GM19372 (cell line): ENCODE data around the gene WNT7B.

Source experiments
- ATAC-seq: cut with Tn5 transposase; IDR thresholded peaks from one replicate; pipeline ENCODE4 v1.9.1; 2021; ENCODE audit warnings: mild to moderate bottlenecking, low read depth, moderate library complexity; ENCODE audit not compliant: unreplicated experiment

WNT7B gene

DNA sequence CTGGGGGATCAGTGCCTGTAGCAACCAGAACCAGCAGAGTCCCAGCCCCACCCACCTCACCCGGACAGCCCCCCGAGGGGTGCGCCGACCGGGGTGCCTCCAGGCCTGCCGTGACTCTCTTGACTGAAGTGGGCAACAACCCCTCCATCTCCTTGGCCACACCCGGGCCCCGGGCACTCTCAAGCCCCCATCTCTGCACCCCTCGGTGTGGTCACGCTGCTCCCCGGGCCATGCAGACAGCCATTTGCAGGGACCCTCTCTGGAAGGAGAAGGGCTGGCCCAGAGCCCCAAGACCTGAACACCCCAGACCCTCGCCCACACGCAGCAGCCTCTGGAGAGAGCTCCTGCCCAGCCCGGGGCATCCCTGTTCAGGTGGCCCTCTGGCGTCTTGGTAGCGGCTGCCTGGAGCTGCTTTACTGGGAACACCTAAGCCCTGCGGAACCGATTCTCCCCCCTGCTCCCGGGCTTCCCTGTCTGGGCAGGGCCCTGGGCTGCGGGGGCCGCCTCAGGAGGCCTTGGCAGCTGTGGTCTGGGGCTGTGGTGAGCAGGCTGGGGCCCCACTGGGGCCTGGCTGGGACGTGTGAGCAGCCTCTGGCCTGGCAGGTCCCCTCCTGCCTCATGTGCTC lies 84.9 kb downstream of the WNT7B start:
- no peak for ATAC-seq

DNA sequence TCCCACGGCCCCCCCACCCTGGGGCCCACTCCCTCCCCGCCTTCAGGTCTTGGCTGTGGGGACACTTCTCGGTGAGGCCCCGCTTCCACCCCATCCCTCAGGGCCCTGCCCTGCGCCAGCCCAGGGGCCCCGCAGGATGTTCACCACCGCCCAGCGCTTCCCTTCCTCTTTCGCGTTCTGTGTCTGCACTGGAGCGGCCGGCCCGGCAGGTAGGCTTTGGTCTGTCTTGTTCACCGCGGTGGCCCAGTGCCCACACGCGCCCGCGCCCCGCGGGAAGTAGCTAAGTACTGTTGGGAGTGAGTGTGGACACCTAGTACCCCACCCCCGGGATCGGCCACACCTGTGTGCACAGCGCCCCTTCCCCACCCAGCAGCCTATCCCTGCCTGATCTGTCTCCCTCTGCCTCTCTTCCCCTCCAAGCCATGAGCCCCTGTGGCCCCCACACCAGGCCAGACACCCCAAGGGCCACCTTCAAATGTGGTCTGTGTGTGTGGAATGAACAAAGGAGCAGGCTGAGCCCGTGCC lies 85.4 kb downstream of the WNT7B start:
- no peak for ATAC-seq

DNA sequence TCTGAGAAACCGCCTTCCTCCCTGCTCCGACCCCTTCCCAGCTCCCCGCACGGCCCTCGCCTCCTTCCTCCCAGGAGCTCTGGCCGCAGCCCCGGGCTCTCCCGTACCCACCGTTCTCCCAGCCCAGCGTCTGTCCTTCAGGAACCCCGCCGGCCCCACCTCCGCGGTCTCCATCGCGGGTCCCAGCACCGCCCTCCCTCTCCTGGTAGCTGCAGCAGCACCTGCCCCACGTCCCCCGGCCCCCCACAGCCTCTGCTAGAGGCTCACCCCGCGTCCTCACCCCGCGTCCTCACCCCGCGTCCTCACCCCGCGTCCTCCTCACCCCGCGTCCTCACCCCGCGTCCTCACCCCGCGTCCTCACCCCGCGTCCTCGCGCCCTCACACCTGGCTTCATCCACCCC lies 85.9 kb downstream of the WNT7B start:
- no peak for ATAC-seq

DNA sequence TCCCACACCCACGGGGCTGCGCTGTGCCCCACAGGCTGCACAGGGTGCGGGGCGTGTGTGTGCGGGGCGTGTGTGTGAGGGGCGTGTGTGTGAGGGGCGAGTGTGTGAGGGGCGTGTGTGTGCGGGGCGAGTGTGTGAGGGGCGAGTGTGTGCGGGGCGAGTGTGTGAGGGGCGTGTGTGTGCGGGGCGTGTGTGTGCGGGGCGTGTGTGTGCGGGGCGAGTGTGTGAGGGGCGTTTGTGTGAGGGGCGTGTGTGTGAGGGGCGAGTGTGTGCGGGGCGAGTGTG lies 86.7 kb downstream of the WNT7B start:
- ATAC-seq: no peak

DNA sequence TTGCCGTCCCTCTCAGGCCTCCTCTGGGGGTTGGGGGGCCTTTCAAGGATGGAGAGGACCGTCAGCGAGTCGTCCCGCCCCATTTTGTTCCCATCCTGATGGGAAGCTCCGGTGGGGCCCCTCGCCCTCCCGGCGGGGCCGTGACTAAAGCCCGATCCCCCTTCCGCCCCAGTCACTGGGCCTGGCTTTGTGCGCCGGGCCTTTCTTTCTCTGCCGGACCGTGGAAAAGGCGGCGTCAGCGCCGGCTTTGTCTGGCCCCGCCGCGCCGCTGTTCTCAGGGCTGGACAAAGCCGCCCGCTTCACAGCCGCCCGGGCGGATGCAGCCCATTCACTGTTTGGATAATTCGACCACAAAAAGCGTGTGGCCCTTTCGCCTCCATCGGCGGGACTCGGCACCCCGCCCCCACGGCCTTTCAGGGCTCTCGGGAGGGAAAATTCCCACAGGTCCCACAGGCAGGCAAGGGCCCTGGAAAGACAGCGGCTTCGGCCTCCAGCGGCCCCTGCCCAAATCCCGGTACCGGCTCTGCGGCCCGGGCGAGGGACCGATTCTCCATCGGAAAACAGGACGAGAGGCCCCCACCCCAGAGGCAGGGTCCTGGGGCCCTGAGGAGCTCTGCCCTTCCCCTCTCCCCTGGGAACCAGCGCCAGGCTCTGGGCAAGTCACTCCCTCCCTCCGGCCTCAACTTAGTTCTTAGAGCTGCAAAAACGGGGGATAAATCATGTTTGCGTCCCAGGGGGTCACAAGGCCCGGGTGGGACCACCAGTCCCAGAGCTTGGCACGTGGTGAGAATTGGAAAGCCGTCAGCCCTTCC lies 87.2 kb downstream of the WNT7B start:
- ATAC-seq: no peak

DNA sequence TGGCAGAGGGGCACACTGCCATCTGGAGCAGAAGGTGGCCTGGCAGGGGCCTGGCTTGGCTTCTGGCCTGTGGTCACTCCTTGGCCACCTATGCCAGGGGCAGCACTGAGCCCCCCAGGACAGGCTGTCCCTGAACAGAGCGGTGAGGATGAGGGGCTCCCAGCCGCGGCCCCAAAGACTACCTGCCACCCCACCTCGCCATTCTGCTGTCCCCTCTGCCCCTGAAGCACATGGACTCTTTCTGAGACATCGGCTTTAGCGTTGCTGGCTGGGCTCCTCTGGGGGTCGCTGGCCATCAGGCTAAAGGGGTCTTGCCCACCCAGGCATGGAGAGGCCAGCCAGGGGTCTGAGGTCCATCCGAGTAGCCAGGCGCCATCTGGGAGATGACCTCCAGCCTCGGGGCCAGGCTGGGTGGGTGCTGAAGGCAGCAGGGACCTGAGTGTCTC lies 87.8 kb downstream of the WNT7B start:
- ATAC-seq: no peak

DNA sequence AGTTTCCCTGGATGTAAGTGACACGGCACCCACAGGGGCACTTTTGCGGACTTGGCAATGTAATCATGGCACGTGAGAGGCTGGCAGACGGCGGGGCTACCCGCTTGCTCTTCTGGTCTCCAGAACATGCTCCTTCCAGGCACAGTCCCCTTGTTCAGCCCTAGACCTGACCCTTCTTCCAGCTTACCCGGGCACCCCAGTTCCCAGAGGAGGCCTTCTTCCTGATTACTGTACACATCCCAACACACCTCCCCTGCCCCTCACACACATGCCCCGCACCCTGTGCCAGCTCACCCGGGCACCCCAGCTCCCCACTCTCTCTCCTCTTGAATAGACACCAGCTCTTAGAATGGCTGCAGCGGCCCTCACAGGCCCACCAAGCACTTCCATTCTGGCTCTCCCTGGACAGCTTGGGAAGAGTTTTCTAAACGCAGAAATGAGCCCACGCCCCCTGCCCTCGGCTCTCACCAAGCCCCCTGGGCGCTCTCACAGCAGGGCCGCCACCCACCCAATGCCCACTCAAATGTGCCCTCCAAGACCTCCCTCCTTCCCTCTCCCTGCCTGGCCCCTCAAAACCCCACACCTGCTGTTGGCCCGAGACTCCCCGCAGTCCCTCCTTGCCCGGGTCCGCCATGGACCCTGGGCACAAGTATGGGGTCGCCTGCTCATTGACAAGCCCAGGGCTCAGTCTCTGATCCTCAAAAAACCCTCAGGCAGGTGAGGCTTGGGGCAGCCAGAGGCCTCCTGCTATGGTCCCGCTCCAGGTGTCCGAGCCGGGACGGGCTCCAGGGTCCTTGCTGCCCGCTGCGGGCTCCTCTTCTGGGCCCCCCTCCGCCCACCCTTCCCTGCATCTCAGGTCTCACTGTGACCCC lies 88.5 kb downstream of the WNT7B start:
- no peak for ATAC-seq

DNA sequence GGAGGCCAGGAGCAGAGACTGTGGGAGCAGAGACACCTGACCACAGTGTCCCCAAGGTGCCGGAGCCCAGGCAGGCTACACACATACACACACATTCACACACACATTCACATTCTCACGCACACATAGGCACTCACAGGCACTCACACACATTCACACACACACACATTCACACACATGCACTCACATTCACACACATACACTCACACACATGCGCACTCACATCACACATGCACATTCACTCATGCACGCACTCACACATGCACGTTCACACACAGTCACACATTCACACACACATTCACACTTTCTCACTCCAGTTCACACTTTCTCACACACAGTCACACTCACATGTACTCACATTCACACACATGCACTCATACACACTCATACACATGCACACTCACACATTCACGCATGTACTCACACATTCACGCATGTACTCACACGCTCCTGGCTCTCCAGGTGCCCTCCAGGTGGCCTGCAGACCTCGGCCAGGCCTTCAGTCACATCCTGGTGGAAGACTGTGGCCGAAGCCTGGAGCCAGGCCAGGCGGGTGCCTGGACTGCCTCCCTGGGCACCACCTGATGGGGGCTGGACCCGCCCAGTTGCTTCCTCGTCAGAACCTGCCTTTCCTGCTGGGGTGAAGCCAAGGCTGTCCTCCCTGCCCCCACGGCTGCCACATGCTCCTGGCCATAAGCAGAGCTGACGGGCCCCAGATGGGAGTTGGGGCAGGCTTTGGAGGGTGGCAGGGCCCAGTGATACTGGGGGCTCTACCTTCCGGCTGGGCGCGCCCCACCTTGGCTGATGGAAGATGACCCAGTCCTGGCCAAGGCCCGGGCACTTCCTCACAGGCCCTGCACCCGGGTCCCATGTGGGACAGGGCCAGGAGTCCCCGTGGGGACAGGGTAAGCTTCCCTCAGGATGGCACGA lies 89.5 kb downstream of the WNT7B start:
- ATAC-seq: no peak

DNA sequence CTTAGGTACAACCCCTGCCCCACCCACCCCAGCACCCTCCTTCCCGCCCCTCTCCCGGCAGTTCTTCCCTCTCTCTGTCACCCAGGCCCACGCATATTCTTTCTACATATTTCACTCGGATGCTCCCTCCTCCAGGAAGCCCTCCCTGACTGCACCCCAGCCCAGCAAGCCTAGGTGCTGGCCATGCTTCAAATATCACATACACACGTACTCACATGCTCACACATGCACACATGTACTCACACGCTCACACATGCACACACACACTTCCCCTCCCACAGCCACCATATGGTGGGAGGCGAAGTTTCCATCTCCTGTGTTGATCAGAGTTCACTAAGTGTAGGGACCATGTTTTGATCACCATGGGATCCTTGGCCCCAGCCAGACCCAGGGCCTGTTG lies 90.4 kb downstream of the WNT7B start:
- ATAC-seq: no peak

DNA sequence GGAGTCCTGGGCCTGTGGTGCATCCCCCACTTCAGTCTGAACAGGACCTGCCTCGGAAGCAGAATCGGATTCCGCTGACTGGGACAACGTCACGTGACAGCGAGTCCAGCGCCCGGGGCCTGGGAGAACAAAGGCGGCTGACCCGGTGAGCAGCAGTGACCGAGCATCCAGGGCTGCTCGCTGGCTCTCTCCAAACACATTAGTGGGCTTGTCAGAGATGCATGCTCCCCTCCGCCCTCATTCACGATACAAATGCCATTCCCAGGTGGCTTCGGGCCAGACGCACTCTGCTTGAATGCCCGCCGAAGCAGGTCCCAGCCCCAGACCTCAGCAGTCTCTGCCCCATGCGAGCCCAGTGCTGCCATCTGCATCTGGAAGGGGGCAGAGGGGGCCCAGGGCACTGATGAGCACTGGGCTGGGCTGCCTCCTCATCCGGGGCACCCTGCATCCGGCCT lies 91.0 kb downstream of the WNT7B start:
- ATAC-seq: no peak

DNA sequence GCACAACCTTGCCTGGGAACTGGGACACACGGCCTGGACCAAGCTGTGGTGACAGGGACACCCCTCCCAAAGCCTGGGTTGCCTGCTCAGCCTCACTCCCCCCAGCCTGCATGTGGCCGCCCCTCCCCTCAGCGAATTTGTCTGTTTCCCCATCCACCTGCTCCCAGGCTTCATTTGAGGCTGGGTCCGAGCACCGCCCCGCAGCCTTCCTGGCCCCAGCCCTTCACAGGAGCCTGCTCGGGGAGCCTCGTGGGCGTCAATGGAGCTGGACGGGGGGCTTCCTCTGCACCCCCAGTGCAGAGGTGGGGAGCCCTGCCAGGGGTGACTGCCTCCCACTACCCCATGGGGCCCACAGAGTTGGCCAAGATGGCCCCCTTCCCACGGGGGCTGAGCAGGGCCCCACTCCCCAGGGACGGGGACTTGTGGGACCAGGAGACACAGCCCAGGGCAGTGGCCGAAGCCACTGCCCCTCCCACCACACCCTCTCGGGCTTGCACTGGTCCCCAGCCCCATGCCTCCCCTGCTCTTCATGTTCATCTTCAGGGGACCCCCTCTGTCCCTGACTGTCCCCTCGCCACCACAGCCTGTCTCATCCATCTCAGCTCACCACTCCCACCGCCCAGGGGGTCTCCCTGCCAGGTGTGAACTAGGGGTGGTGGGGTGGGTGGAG lies 91.7 kb downstream of the WNT7B start:
- no peak for ATAC-seq

DNA sequence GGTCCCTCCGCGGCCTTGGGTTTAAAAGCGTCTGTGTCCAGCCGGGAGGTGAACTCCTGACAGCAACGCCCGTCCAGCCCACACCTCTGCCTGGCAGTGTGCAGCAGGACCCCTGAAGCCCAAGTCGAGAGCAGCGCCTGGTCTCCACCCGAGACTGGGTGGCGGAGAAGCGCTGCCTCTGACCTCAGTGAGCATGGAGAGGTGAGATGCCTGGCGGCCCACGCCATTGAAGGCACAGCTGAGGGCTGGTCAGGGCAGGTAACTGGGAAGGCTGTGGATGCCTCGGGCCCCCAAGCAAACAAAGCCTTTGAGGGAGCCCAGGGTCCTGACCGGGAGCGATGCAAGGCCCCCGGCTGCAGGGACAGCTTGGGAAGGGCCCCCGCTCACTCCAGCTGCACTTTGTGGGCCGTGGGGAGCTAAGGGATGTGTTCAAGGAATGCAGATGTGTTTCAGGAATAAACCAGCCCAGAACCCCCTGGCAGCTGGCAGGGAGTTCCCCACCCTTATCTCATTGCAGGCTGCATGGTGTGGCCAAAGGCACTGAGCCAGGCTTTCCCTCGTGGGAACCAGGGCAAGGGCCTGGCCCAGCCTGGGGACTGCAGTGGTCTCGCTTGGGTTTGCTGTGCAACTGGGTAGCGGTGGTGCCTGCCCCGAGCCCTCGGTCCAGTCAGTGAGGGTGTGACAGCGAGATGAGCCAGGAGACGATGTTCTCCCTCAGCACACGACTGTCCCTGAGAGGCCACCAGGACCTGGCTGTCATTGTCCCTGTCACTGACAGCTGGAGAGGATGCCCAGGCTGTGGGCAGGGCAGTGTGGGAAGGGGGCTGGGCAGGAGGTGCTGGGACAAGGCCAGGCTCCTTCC lies 92.5 kb downstream of the WNT7B start:
- ATAC-seq: no peak

DNA sequence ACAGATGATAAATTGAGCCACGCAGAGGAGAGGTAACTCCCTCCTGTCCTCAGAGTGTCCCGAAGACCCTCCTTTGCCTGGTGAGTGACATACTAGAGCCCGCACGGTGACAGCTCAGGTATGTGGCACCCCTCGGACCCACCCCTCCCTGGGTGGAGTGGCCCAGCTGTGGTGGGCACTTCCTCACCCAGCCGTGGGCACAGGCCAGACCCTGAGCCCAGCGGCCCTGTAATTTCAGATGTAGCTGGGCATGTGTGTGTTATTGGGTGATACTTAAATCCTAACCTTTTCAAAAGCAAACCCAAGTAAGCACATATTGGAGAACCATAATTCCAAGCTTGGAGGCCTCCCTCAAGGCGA lies 93.2 kb downstream of the WNT7B start:
- ATAC-seq: no peak

DNA sequence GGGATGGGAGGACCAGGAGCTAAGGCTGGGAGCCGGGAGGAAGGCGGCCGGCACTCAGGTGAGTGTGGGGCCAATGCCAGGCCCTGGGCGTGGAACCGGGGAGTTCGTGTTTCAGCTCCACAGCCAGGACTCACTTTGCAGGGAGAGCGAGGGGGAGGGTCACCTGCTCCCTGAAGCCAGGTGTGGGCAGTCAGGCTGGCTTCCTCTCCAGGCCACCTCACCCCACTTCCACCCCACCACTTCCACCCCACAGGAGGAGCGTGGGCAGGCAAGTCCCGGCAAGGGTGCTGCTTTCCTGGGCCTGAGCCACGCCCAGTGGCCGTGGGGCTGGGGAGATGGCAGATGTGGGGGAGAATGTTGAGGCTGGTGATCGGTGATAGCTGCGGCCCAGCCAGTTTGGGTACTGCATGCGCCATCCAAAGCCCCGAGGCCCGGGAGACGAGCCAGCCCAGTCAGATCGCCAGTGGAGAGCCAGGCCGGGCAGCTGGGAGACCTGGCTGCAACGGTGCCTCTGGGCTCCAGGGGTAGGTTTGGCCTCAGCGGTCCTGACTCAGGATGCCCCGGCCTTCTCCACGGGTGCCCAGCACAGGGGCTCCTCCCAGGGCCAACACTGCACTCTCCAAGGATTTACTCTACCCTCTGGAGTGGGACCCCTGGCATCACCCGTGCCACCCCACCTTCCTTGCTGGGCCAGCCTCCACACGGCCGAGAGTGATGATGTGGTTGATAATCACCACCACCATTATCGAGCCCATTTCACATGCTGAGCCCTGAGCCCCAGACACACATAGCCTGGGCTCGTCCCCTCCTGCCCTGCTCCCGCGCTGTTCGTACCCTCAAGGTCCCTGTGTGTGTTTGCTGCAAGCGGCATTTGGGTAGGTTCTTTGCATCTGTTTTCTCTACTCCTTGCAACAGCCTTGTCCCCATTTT lies 93.8 kb downstream of the WNT7B start:
- ATAC-seq: no peak

DNA sequence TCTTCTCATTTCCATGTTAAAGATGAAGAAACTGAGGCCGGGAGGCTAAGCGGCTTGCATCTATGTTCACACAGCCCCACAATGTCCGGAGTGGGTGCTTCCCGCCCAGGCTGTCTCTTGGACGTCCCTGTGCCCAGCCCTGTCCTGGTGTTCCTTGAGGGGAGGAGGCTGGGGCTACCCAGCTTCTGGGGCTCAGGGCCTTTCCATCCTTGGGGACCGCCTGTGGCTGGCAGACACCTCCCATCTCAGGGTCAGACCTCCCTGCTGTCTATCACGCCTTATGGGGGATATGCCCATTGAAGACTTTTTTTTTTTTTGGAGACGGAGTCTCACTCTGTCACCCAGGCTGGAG lies 95.5 kb downstream of the WNT7B start:
- ATAC-seq: no peak

DNA sequence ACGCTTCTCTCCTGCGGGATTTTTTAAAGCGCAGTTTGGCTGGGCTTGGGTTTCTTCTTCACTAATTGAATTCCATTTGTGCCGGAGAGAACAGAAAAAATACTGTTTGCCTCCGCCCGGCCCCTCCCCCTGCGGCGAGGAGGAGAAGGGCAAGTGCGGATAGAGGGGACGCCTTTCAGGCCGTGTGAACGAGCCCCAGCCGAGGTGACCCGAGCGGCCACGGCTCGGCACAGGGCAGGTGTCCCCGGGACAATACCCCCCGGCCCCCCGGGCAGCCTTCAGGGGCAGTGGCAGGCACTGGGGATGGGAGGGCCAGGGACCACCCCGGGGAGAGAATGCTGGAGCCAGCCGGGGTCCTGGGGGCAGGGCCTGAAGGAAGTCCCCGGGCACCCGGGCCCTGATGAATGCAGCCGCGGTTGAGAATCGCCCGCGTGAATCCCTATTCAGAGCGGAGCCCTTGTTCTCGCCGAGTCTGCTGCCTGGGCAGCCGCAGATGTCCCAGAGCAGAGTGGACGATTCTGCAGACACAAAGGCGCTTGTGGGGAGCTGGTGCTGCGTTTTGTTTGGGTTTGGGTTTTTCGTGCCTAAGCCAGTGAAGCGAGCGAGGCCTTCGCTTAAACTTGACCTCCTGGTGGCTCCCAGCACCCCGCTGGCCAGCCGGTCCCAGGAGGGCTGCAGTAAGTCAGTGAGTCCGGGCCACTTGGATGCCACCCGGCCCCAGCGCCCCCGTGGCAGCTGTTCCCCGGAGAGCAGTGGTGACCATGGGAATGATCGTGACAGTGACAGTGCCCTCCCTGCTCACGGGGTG lies 96.0 kb downstream of the WNT7B start:
- no peak for ATAC-seq
